HEK293T (cell line): ENCODE data around the gene IL32.
"Not testable (repeated sequence)": the region's sequence is repeated elsewhere in the genome, so short reads cannot be mapped to it uniquely, and the experiment has no call there.

ENCODE experiments used
- BHLHE40 ChIP-seq: fragments of 450-650 bp; IDR thresholded peaks from 2 replicates; pipeline ENCODE4 v1.6.1; 2016; ENCODE audit warnings: mild to moderate bottlenecking, moderate library complexity, borderline replicate concordance
- ELF4 ChIP-seq: fragments of 450-650 bp; IDR thresholded peaks from 2 replicates; pipeline ENCODE4 v1.6.1; 2017; ENCODE audit warnings: antibody characterized with exemption
- FOXA1 ChIP-seq: fragments of 450-650 bp; IDR thresholded peaks from 2 replicates; pipeline ENCODE4 v1.6.1; 2016; ENCODE audit warnings: mild to moderate bottlenecking
- FOXK2 ChIP-seq: fragments of 450-650 bp; IDR thresholded peaks from 2 replicates; pipeline ENCODE4 v1.6.1; 2016; ENCODE audit warnings: mild to moderate bottlenecking
- FOXM1 ChIP-seq: fragments of 450-650 bp; IDR thresholded peaks from 2 replicates; pipeline ENCODE4 v1.6.1; 2017; ENCODE audit warnings: mild to moderate bottlenecking, borderline replicate concordance
- HDGF ChIP-seq: fragments of 450-650 bp; IDR thresholded peaks from 2 replicates; pipeline ENCODE4 v1.6.1; 2017; ENCODE audit warnings: antibody characterized with exemption, borderline replicate concordance
- SP1 ChIP-seq: fragments of 450-650 bp; IDR thresholded peaks from 2 replicates; pipeline ENCODE4 v1.6.1; 2017
- TF ChIP-seq, protein P1 (sequence below): fragments of 450-650 bp; IDR thresholded peaks from 2 replicates; pipeline ENCODE4 v1.6.1; 2016

DNA sequence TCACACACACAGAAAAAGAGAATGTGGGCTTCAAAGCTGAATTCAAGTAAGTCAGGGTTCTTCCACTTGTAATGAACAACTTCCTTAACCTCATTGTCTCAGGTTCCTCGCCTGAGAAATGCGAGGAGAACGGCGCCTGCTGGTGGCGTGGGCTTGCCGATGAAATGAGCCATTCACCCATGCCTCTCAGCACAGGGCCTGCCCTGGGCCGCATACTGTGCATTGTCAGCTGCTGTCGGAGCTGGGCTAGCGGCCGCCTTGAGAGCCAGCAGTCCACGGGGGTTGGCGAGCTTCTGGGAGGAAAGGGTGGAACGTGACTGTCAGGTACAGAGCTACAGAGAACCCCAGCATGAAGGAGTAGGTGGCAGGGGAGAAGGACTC is 12.1 kb upstream of the IL32 start:
- TF ChIP-seq FOXM1, BHLHE40, FOXK2, ELF4, SP1, FOXA1, HDGF: not testable (repeated sequence)
- TF ChIP-seq, protein P1, sequence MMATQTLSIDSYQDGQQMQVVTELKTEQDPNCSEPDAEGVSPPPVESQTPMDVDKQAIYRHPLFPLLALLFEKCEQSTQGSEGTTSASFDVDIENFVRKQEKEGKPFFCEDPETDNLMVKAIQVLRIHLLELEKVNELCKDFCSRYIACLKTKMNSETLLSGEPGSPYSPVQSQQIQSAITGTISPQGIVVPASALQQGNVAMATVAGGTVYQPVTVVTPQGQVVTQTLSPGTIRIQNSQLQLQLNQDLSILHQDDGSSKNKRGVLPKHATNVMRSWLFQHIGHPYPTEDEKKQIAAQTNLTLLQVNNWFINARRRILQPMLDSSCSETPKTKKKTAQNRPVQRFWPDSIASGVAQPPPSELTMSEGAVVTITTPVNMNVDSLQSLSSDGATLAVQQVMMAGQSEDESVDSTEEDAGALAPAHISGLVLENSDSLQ, result not testable (repeated sequence)
